NT2/D1 (cell line): ENCODE data around the gene TSPEAR.

ENCODE experiments used
- SUZ12 ChIP-seq: IDR thresholded peaks from 2 replicates; pipeline ENCODE4 v1.6.1; 2011; ENCODE audit not compliant: insufficient read length, insufficient read depth; ENCODE audit errors: extremely low read depth
- YY1 ChIP-seq: IDR thresholded peaks from 2 replicates; pipeline ENCODE4 v1.6.1; 2011; ENCODE audit not compliant: insufficient read length, insufficient read depth
- ZNF274 ChIP-seq: IDR thresholded peaks from 2 replicates; pipeline ENCODE4 v1.6.1; 2011; ENCODE audit warnings: mild to moderate bottlenecking, low read depth, low read length

- TF ChIP-seq YY1 (no peak), SUZ12 (no peak), ZNF274 (no peak)
Observed at GRCh38 chr21:44513389-44514217, 197.8 kb downstream of the TSPEAR start.
